Adrenal gland (tissue), 12 donors: ENCODE measurements around the gene PLPP7. TPM values are rescaled to one million over a fixed set of nuclear protein-coding genes. Genes with fewer than 3 reads are reported as not detected.
A peak's percentile ranks its signal among the peaks of the same experiment; 100 is the strongest.

Source experiments
- DNase-seq, 7 donors: peaks; one replicate each; pipeline ENCODE4 v3.0.0-alpha.2; 2019 to 2020
- H3K27ac ChIP-seq, 5 donors: fragments of 200-600 bp; sonication (generic) in 4 of 5; 1 replicate in 3 of 5; 2 replicates in 2 of 5; pipeline versions ENCODE4 v1.5.1 to v1.8.0; 2016 to 2020; ENCODE audit warnings: mild to moderate bottlenecking in 1 of 5
- H3K27me3 ChIP-seq: fragments of 200-600 bp; 2 replicates; pipeline ENCODE4 v1.8.0; 2021
- H3K36me3 ChIP-seq, 2 donors: fragments of 200-600 bp; replicated peaks in 1 of 2; 1 replicate in 1 of 2; 2 replicates in 1 of 2; pipeline versions ENCODE4 v1.5.1 to v1.8.0; 2018 to 2022
- H3K4me1 ChIP-seq, 2 donors: fragments of 200-600 bp; replicated peaks in 1 of 2; 1 replicate in 1 of 2; 2 replicates in 1 of 2; pipeline versions ENCODE4 v1.5.1 to v1.8.0; 2018 to 2021
- H3K4me3 ChIP-seq, 4 donors: fragments of 200-600 bp; sonication (generic) in 3 of 4; one replicate each; pipeline ENCODE4 v1.5.1; 2016 to 2018
- H3K9me3 ChIP-seq, 3 donors: fragments of 200-600 bp; sonication (generic) in 1 of 3; replicated peaks in 1 of 3; 1 replicate in 2 of 3; 2 replicates in 1 of 3; pipeline versions ENCODE4 v1.5.1 to v1.8.0; 2016 to 2021
- POLR2A ChIP-seq, 2 donors: fragments of 450-650 bp; IDR thresholded peaks; one replicate each; pipeline ENCODE4 v1.6.1; 2017; ENCODE audit warnings: antibody characterized with exemption in 2 of 2, mild to moderate bottlenecking in 2 of 2, moderate library complexity in 1 of 2
- WGBS, 4 donors: extraction: QIAGEN DNeasy Blood & Tissue Kit in 2 of 4; methylation state at CpG; one replicate each; pipeline versions ENCODE4 v1.1.5 to v1.1.7; 2013 to 2017; 5-methylcytosine and 5-hydroxymethylcytosine counted together
- intact Hi-C, 2 donors: fragments of 100-400 bp; cut with DNase I; formaldehyde crosslinking; loops; one replicate each; pipeline versions ENCODE4 v1.14.1 to v1.15.0; 2022 to 2023
- polyA plus RNA-seq, 3 donors: library from polyadenylated mRNA; stranded (reverse); fragments of 200-250 nt in 2 of 3; fragments of 350-450 nt in 1 of 3; fragmentation: Illumina TruSeq in 1 of 3; extraction: RNeasy Lipid Tissue Mini Kit (QIAGEN cat#74804) in 1 of 3; gene quantifications; one replicate each; pipeline ENCODE4 v1.2.3, GENCODE V29; 2013 to 2014
- total RNA-seq, 9 donors: library from RNA; depleted of rRNA in 4 of 9; stranded (reverse); fragments of >200 nt in 4 of 9; fragments of 120-200 nt in 1 of 9; fragmentation: NEBNext Ultra II Directional in 1 of 9; extraction: Animal tissue kit (Norgen Biotek cat#: 25700) in 1 of 9; gene quantifications; one replicate each; pipeline versions ENCODE4 v1.1.0 to v1.2.4, GENCODE V29; 2013 to 2023
- TF ChIP-seq, protein P1 (sequence below), 6 experiments: fragments of 450-650 bp in 4 of 6; fragments of 200-600 bp in 2 of 6; sonication (generic) in 1 of 6; IDR thresholded peaks; 1 replicate in 5 of 6; 2 replicates in 1 of 6; pipeline versions ENCODE4 v1.5.1 to v1.8.0; 2016 to 2021; ENCODE audit warnings: antibody characterized with exemption in 6 of 6, mild to moderate bottlenecking in 2 of 6, moderate library complexity in 1 of 6
- donor health status: healthy with polysubstance abuse.
- donor health status: Bipolar disorder and iron deficiency.
- donor health status: DM: yes; HTN: yes; CAD: no.
- donor health status: DM: no; HTN: no; CAD: no.
- donor health status: DM: no; HTN: no; CAD: no.
- donor health status: DM: yes; HTN: yes; CAD: no.

PLPP7 gene
- total and polyA plus RNA-seq, 12 donors = 4.8 to 31.4 (median 16.5) TPM

DNA sequence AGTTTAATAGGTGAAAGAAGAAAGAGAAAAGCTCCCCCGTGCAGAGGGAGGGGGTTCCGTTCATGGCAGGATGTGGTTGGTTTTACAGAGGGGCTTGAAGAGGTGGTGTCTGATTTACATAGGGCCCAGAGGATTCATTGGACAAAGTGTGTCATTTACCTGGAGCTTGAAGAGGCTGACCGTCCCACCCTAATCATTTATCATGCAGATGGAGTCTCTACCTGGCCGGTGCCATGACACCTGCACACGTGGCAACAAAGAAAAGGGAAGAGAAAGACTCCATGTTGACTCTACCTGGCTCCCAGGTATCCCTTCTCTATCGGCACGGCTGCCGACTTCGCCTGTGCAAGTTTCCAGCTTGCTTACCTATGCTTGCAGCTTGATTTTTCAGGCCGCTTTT is 69.0 kb downstream of the PLPP7 start:
- TF ChIP-seq POLR2A (IDR thresholded peaks at IDR 0.05) = no peak
- TF ChIP-seq, protein P1, sequence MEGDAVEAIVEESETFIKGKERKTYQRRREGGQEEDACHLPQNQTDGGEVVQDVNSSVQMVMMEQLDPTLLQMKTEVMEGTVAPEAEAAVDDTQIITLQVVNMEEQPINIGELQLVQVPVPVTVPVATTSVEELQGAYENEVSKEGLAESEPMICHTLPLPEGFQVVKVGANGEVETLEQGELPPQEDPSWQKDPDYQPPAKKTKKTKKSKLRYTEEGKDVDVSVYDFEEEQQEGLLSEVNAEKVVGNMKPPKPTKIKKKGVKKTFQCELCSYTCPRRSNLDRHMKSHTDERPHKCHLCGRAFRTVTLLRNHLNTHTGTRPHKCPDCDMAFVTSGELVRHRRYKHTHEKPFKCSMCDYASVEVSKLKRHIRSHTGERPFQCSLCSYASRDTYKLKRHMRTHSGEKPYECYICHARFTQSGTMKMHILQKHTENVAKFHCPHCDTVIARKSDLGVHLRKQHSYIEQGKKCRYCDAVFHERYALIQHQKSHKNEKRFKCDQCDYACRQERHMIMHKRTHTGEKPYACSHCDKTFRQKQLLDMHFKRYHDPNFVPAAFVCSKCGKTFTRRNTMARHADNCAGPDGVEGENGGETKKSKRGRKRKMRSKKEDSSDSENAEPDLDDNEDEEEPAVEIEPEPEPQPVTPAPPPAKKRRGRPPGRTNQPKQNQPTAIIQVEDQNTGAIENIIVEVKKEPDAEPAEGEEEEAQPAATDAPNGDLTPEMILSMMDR (IDR thresholded peaks at IDR 0.05) = no peak
- Histone ChIP-seq H3K27me3 (no peaks in the 10 kb centered on the region), H3K9me3 (no peaks in the 10 kb centered on the region), H3K4me3 (no peak overlapping the region), H3K36me3 (no peaks in the 10 kb centered on the region), H3K27ac (no peak overlapping the region), H3K4me1 (no peaks in the 10 kb centered on the region)
- intact Hi-C loops = no loop called here
- 76 to 82% (median 80%) methylated on average over 10 of the region's 10 CpGs for WGBS, 4 donors
- DNase-seq = peak in 1 of 7 donors; percentile 3

Other genes with a start within 250 kb of the PLPP7 start
- 10 to 100 TPM in 2 of 9 donors, 1 to 10 TPM in 7; 2.1 to 19.2 (median 5.6) TPM for gene AIF1L, start 193.2 kb upstream of the PLPP7 start, total RNA-seq
- 10 to 100 TPM in 1 of 3 donors, 1 to 10 TPM in 2; 4.2 to 12.7 (median 8.5) TPM for gene AIF1L, start 193.2 kb upstream of the PLPP7 start, polyA plus RNA-seq
- gene NUP214, start 164.1 kb upstream of the PLPP7 start, total RNA-seq = 10 to 100 TPM; 22.6 to 76.6 (median 39.3) TPM
- 10 to 100 TPM; 31.7 to 47.5 (median 32.0) TPM for gene NUP214, start 164.1 kb upstream of the PLPP7 start, polyA plus RNA-seq
- gene FAM78A, start 13.2 kb upstream of the PLPP7 start, total RNA-seq = 10 to 100 TPM in 1 of 9 donors, 1 to 10 TPM in 8; 1.4 to 11.7 (median 6.9) TPM
- 1 to 10 TPM; 1.1 to 6.8 (median 2.2) TPM for gene FAM78A, start 13.2 kb upstream of the PLPP7 start, polyA plus RNA-seq
- 100 to 1,000 TPM in 8 of 9 donors, 10 to 100 TPM in 1; 42.3 to 255 (median 152) TPM for gene PRRC2B, start 104.4 kb downstream of the PLPP7 start, total RNA-seq
- gene PRRC2B, start 104.4 kb downstream of the PLPP7 start, polyA plus RNA-seq = 100 to 1,000 TPM in 1 of 3 donors, 10 to 100 TPM in 2; 56.9 to 141 (median 98.1) TPM
- 10 to 100 TPM; 21.3 to 47.5 (median 32.5) TPM for gene POMT1, start 213.2 kb downstream of the PLPP7 start, total RNA-seq
- gene POMT1, start 213.2 kb downstream of the PLPP7 start, polyA plus RNA-seq = 10 to 100 TPM; 10.1 to 60.9 (median 59.5) TPM
- gene UCK1, start 241.5 kb downstream of the PLPP7 start, total RNA-seq = 10 to 100 TPM; 27.4 to 97.0 (median 34.0) TPM
- gene UCK1, start 241.5 kb downstream of the PLPP7 start, polyA plus RNA-seq = 10 to 100 TPM; 17.9 to 63.9 (median 55.2) TPM